PFSK-1 (cell line): Measurements from ENCODE around the gene CNPY3.

Experiments used
- FOXP2 ChIP-seq: optimal IDR thresholded peaks from 2 replicates; pipeline ENCODE3; 2011; ENCODE audit warnings: borderline replicate concordance, control low read depth, inconsistent platforms; ENCODE audit not compliant: insufficient read depth; ENCODE audit errors: extremely low read length, extremely low read depth
- POLR2AphosphoS5 ChIP-seq: IDR thresholded peaks from 2 replicates; pipeline ENCODE4 v1.6.1; 2012; ENCODE audit warnings: low read depth, mild to moderate bottlenecking, control low read depth, low read length, moderate library complexity
- REST ChIP-seq, 2 experiments: IDR thresholded peaks; 2 replicates each; pipeline versions ENCODE4 v1.6.1 to v1.8.0; 2011 to 2012; ENCODE audit warnings: low read depth in 2 of 2, low read length in 2 of 2, control low read depth in 1 of 2, inconsistent platforms in 1 of 2, mild to moderate bottlenecking in 1 of 2, moderate library complexity in 1 of 2; ENCODE audit not compliant: insufficient read depth in 1 of 2
- SIN3A ChIP-seq: IDR thresholded peaks from 2 replicates; pipeline ENCODE4 v1.6.1; 2012; ENCODE audit warnings: mild to moderate bottlenecking, low read length, moderate library complexity, borderline replicate concordance; ENCODE audit not compliant: insufficient read depth
- TAF1 ChIP-seq: IDR thresholded peaks from 2 replicates; pipeline ENCODE4 v1.6.1; 2012; ENCODE audit warnings: low read length, control low read depth, borderline replicate concordance; ENCODE audit not compliant: insufficient read depth

Gene CNPY3

GRCh38 chr6:42968783-42969182 is 39.5 kb downstream of the CNPY3 start:
- TF ChIP-seq TAF1 = no peak
- TF ChIP-seq POLR2AphosphoS5 = no peak
- TF ChIP-seq SIN3A = no peak
- no peak for TF ChIP-seq REST (IDR thresholded peaks at IDR 0.05; ENCODE audit: insufficient read depth in 1 of 2, low read depth in 2 of 2, low read length in 2 of 2)
- no peak for TF ChIP-seq FOXP2

GRCh38 chr6:42969431-42969830 is 40.2 kb downstream of the CNPY3 start:
- no peak for TF ChIP-seq REST (IDR thresholded peaks at IDR 0.05; ENCODE audit: insufficient read depth in 1 of 2, low read depth in 2 of 2, low read length in 2 of 2)
- TF ChIP-seq POLR2AphosphoS5 = no peak
- no peak for TF ChIP-seq FOXP2
- TF ChIP-seq SIN3A = no peak
- no peak for TF ChIP-seq TAF1

- TF ChIP-seq TAF1 = no peak
- TF ChIP-seq SIN3A = no peak
- no peak for TF ChIP-seq FOXP2
- TF ChIP-seq REST (IDR thresholded peaks at IDR 0.05; ENCODE audit: insufficient read depth in 1 of 2, low read depth in 2 of 2, low read length in 2 of 2) = no peak
- TF ChIP-seq POLR2AphosphoS5 = no peak
Observed at GRCh38 chr6:42969934-42970333, 40.7 kb downstream of the CNPY3 start.

GRCh38 chr6:42970871-42971612 is 41.8 kb downstream of the CNPY3 start:
- no peak for TF ChIP-seq POLR2AphosphoS5
- TF ChIP-seq TAF1 = no peak
- no peak for TF ChIP-seq REST (IDR thresholded peaks at IDR 0.05; ENCODE audit: insufficient read depth in 1 of 2, low read depth in 2 of 2, low read length in 2 of 2)
- TF ChIP-seq FOXP2 = no peak
- TF ChIP-seq SIN3A = no peak
